ENCODE measurements around the gene COL1A1.

The COL1A1 gene

GRCh38 chr17:50188921-50189549, 12.4 kb downstream of the COL1A1 start:
- no peak for DNase-seq (ENCODE audit: extremely low read depth, low read depth)
- TF ChIP-seq CTCF (IDR thresholded peaks at IDR 0.05; ENCODE audit: low read depth, low read length), result no peak

GRCh38 chr17:50188531-50188920, 12.9 kb downstream of the COL1A1 start:
- no peak for DNase-seq (ENCODE audit: extremely low read depth, low read depth)
- TF ChIP-seq CTCF (IDR thresholded peaks at IDR 0.05; ENCODE audit: low read depth, low read length), result no peak

GRCh38 chr17:50187751-50188530, 13.5 kb downstream of the COL1A1 start:
- no peak for TF ChIP-seq CTCF (IDR thresholded peaks at IDR 0.05; ENCODE audit: low read depth, low read length)
- no peak for DNase-seq (ENCODE audit: extremely low read depth, low read depth)

GRCh38 chr17:50187394-50187725, 14.1 kb downstream of the COL1A1 start:
- TF ChIP-seq CTCF (IDR thresholded peaks at IDR 0.05; ENCODE audit: low read depth, low read length), result no peak
- DNase-seq (ENCODE audit: extremely low read depth, low read depth), result peak; percentile 65

- peak; percentile 65 for DNase-seq (ENCODE audit: extremely low read depth, low read depth)
- TF ChIP-seq CTCF (IDR thresholded peaks at IDR 0.05; ENCODE audit: low read depth, low read length), result no peak
These were observed 14.6 kb downstream of the COL1A1 start for GRCh38 chr17:50186661-50187393.

- TF ChIP-seq CTCF (IDR thresholded peaks at IDR 0.05; ENCODE audit: low read depth, low read length), result no peak
- DNase-seq (ENCODE audit: extremely low read depth, low read depth), result no peak
These were observed 15.6 kb downstream of the COL1A1 start for GRCh38 chr17:50185631-50186471.
